ENCODE data around the gene ELOVL5. TPM values are rescaled to one million over a fixed set of nuclear protein-coding genes. Genes with fewer than 3 reads are reported as not detected.

Gene ELOVL5
- total RNA-seq, 1 donor from 2014 or later: 67.1 TPM

DNA sequence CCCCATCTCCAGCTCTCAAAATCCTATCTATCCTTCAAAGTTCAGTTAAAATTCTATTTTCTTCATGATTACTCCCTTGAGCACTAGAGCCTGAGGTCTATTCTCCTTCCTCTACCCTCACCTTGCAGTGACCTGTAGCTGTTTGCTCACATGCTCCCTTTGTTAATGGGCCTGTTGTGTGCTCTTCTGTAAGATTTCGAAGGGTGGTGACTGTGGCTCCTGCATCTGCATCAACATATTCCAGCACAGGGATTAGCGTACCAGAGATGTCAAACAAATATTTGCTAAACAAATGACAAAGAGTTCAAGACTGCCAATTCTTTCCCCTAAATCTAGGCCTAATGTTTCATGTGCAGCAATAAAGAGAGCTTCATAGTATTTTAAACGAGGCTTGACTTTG is 69.5 kb downstream of the ELOVL5 start:
- Mint-ChIP-seq H3K36me3 (ENCODE audit: insufficient read depth) (peaks cover 5% of the 10 kb centered on the region), H3K9me3 (ENCODE audit: low read depth) (no peaks in the 10 kb centered on the region), H3K4me1 (ENCODE audit: low read depth) (peaks cover 24% of the 10 kb centered on the region), H3K4me3 (ENCODE audit: low read depth) (no peak overlapping the region), H3K27ac (peak overlapping the region; percentile 38), H3K27me3 (no peaks in the 10 kb centered on the region)
- TF ChIP-seq, protein P1, sequence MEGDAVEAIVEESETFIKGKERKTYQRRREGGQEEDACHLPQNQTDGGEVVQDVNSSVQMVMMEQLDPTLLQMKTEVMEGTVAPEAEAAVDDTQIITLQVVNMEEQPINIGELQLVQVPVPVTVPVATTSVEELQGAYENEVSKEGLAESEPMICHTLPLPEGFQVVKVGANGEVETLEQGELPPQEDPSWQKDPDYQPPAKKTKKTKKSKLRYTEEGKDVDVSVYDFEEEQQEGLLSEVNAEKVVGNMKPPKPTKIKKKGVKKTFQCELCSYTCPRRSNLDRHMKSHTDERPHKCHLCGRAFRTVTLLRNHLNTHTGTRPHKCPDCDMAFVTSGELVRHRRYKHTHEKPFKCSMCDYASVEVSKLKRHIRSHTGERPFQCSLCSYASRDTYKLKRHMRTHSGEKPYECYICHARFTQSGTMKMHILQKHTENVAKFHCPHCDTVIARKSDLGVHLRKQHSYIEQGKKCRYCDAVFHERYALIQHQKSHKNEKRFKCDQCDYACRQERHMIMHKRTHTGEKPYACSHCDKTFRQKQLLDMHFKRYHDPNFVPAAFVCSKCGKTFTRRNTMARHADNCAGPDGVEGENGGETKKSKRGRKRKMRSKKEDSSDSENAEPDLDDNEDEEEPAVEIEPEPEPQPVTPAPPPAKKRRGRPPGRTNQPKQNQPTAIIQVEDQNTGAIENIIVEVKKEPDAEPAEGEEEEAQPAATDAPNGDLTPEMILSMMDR (IDR thresholded peaks at IDR 0.05; ENCODE audit: unreplicated experiment): no peak
- no peak for DNase-seq (ENCODE audit: low spot score, unreplicated experiment)

DNA sequence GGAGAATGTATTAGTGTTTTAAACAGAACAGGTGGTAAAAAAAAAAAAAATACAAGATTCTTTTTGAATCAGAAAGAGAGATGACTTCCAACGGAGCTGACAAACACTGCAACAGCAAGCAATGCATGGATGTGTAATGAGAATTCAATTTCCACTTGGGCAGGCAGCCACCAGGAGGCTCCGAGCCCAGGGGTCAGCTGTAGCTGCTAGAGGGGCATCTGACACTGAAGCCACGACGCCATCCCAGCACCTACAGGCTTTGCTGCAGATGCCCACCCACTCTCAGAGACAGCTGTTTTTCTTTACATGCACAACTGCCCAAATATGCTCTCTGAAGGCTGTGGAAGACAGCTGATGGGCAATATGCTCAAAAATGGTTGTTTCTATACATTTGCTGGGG is 75.4 kb downstream of the ELOVL5 start:
- Mint-ChIP-seq H3K4me1 (ENCODE audit: low read depth) (peaks cover 13% of the 10 kb centered on the region), H3K4me3 (ENCODE audit: low read depth) (no peak overlapping the region), H3K27ac (no peak overlapping the region), H3K36me3 (ENCODE audit: insufficient read depth) (peaks cover 16% of the 10 kb centered on the region), H3K9me3 (ENCODE audit: low read depth) (no peaks in the 10 kb centered on the region), H3K27me3 (no peaks in the 10 kb centered on the region)
- TF ChIP-seq, protein P1 (IDR thresholded peaks at IDR 0.05; ENCODE audit: unreplicated experiment): no peak
- DNase-seq (ENCODE audit: low spot score, unreplicated experiment): no peak

DNA sequence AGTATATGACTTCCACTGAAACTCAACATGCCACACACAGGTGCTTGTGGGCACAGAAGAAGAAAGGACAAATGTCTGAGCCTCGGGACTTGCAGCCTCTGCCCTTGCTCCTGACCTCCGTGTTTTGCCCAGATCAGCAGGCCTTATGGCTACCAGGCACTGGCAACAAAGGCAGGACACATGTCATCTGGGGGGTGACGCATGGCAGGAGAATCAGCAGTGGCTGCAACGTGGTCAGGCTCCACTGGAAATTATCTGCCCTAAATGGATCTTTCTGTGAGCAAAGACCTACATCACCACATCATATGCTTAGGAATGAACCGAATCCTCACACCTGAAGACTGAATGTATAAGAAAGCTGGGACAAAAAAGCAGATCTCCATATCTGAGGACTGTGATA is 78.9 kb downstream of the ELOVL5 start:
- Mint-ChIP-seq H3K4me1 (ENCODE audit: low read depth) (peaks cover 4% of the 10 kb centered on the region), H3K27me3 (no peaks in the 10 kb centered on the region), H3K9me3 (ENCODE audit: low read depth) (no peaks in the 10 kb centered on the region), H3K36me3 (ENCODE audit: insufficient read depth) (peaks cover 28% of the 10 kb centered on the region), H3K27ac (no peak overlapping the region), H3K4me3 (ENCODE audit: low read depth) (no peak overlapping the region)
- no peak for DNase-seq (ENCODE audit: low spot score, unreplicated experiment)
- TF ChIP-seq, protein P1 (IDR thresholded peaks at IDR 0.05; ENCODE audit: unreplicated experiment): no peak

GRCh38 chr6:53268858-53269608 is 79.7 kb downstream of the ELOVL5 start:
- no peaks in the 10 kb centered on the region for H3K27me3 Mint-ChIP-seq
- H3K36me3 Mint-ChIP-seq (ENCODE audit: insufficient read depth): peaks cover 26% of the 10 kb centered on the region
- TF ChIP-seq, protein P1 (IDR thresholded peaks at IDR 0.05; ENCODE audit: unreplicated experiment): no peak
- H3K27ac Mint-ChIP-seq: no peak overlapping the region
- no peak overlapping the region for H3K4me3 Mint-ChIP-seq (ENCODE audit: low read depth)
- no peaks in the 10 kb centered on the region for H3K9me3 Mint-ChIP-seq (ENCODE audit: low read depth)
- no peak for DNase-seq (ENCODE audit: low spot score, unreplicated experiment)
- H3K4me1 Mint-ChIP-seq (ENCODE audit: low read depth): peaks cover 9% of the 10 kb centered on the region

GRCh38 chr6:53266553-53267090 is 82.1 kb downstream of the ELOVL5 start:
- no peak for DNase-seq (ENCODE audit: low spot score, unreplicated experiment)
- peaks cover 32% of the 10 kb centered on the region for H3K36me3 Mint-ChIP-seq (ENCODE audit: insufficient read depth)
- H3K27ac Mint-ChIP-seq: peak overlapping the region; percentile 65
- no peaks in the 10 kb centered on the region for H3K27me3 Mint-ChIP-seq
- H3K4me3 Mint-ChIP-seq (ENCODE audit: low read depth): no peak overlapping the region
- H3K4me1 Mint-ChIP-seq (ENCODE audit: low read depth): peaks cover 9% of the 10 kb centered on the region
- H3K9me3 Mint-ChIP-seq (ENCODE audit: low read depth): no peaks in the 10 kb centered on the region
- TF ChIP-seq, protein P1 (IDR thresholded peaks at IDR 0.05; ENCODE audit: unreplicated experiment): no peak
